ENCODE data around the gene IL17B.

Gene IL17B, protein sequence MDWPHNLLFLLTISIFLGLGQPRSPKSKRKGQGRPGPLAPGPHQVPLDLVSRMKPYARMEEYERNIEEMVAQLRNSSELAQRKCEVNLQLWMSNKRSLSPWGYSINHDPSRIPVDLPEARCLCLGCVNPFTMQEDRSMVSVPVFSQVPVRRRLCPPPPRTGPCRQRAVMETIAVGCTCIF

DNA sequence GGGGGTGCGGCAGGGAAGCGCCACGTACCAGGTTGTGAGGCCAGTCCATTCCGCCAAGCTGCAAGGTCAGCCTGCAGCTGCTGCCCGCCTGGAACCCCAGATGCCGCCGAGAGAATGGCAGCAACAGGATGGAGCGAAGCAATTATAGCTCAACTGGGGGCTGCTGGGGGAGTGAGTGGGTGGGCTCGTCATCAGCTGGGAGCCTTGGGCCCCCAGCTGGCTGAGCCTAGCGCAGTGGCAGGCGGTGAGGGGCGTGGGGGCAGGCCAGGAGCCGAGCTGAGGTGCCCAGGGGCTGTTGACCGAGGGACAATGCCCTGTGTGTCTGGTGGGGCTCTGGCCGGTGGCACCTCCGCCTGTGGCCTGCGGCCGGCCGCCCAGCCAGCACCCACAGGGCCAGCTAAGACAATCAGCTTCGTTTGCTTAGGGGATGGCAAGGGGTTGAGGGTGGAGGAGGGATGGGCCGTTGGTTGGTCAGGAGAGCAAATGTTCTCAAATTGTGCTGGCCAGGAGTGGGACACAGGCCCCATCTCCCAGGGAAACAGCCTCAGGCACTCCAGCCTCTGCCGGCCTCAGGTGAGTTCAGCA, at the start of gene IL17B:
Gene IL17B (minus strand): TSS at position 116 of the 585 bp plus-strand sequence. CDS start 67 bp downstream, at position 49.
- DNase-seq = no peak

DNA sequence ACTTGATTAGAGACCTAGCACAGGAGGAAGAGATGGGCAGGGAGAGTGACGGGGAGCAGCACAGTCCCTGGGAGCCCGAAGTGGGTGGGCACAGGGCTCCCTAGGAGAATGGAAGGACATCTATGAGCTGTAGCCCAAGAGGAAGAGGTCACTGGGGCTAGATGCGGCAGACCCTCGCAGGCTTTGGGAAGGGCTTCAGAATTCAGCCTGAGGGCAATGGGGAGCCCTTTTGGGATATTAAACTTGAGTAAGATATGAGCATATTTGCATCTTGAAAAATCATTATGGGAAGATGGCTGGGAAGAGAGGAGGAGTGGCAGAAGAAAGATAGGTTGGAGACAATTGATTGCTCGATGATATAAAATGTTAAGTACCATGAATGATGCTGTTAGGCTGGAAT, 48.9 kb upstream of the IL17B start:
- no peak for DNase-seq

DNA sequence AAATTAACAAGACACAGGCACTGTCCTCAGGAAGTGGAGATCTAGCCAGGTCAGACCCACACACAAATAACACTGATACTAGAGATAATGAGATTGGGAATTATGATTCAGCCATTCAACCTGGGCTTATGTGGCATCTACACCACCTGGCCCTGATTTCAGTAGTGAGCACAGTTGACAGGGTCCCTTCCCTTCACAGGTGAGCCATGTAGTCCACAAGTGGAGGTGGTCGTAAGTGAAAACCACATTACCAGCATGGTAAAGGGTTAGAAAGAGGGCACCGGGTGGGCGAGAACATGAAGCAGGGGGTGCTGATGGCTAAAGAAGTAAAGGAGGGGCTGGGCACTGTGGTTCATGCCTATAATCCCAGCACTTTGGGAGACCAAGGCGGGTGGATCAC, 48.3 kb upstream of the IL17B start:
- DNase-seq = no peak

DNA sequence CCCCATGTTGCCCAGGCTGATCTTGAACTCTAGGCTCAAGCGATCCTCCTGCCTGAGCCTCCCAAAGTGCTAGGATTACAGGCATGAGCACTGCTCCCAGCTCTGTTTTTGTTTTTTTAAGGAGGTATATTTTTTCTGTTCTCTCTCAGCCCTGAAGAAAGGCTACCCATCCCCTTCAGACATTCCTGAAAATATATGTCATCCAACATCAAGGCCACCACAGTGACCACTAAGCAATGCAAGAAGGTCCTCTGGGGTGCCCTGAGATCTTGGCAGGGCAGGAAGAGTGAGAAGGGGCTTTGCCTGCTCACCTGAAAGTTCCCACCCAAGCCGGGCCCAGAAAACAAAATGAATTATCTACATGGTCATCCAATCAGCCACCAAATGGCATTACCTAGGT, 47.8 kb upstream of the IL17B start:
- DNase-seq = no peak

DNA sequence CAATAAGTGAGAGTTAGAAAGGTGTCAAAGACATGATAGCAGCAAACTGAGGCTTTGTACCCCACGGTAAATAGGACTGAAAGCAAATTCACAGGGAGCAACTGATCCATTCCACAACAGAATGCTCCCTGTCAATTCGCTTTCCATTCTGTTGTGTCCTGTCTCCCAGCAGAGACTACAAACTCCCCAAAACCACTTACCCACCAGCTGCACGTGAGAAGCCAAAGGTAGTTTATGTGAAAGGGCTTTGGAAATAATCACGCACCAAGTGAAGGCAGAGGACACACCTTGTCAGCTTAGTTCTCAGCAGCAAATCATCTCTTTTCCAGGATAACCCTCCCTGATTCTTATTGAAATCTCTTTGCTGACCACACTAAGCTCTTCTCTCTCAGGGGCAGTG, 46.6 kb upstream of the IL17B start:
- DNase-seq = no peak

DNA sequence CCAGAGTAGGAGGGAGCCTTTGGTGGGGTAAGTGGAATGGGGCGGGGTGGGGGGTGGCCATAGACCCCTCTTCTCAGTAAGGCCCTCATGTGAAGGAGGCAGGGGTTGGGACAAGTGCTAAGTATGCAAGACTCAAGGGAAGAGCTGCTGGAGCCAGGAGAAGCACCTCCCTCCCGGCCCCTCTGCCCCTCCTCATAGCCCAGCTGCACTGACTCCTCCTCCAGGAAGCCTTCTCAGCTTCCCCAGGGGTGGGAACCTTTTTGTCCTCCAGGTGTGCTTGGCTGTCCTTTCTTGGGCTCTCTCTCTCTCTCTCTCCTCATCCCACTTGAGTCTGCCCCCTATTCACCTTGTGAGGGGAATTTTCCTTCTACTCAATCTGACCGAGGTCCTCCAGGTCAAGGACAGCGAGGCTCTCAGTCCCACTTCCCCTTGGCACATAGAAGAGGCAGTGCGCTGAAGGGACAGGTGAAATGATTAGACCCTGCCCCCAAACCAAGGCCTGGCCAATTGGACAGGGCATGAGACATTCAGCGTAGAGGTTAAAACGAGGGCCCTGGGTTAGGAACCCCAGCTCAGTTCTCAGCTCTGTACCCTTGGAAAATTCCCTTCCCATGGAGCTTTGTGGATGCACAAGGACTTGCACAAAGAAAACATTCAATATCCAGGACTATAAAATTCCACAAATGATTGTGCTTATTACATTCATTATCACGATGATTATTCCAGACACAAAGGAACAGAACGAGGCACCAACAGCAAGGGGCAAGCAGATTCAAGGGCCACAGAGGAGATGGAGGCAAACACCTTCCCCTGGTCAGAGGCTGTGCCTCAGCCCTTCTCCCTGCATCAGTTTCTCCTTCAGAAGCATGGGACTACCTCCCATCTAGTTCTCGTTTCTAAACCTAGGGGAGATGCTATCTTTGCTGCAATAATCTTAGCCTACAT, 45.6 kb upstream of the IL17B start:
- DNase-seq = no peak

DNA sequence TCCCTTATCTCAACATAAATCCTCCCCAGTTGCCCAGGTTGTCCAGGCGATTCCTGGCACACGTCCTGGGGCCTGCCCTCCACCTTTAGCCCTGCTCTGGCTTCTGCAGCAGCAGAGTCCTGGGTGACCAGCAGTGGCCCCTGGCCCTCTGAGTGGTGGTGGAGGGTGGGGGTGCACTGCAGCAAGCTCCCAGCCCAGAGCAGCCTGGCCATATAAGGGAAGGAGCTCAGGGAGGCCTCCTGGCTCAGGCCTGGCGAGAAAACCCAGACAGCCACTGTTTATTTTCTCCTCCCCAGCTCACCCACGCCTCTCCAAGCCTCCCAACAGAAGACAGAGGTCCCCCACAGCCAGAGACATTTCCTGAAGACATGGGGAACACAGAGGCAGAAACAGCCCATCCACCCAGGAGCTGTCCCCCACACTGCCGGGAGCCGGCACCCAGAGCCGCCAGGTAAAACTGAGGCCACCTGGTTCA, 44.7 kb upstream of the IL17B start:
- DNase-seq = no peak

DNA sequence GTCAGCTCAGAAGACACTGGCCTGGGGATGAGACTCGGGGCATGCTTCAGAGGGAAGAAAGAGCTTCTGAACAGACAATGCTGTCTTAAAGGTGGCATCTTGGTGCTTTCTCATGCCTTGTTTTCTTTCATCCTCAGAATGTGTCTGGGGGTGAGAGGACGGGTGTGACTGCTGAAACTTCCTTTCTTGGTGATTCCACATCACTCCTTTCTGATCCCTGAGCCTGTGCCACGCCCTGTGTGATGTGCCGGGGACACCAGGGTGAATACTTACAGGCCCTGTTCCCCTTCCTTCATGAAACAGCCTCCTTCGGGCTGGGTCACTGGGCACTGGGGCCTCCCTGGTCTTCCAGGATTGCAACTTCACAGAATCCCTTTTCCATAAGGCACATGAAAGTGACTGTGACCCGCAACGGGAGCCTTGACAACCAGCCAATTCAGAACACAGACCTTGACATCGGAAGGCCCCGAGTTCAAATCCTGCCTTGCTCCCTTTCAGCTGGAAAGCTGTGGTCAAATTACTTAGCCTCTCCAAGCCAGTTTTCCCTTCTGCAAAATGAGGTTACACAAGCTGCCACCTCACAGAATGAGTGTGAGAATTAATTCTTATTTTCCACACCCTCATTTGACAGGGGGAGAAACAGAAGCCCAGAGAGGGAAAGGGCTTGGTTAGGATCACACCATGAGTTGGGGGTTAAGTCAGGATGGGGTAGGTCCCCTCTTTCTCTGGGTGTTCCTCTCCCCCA, 44.1 kb upstream of the IL17B start:
- no peak for DNase-seq

DNA sequence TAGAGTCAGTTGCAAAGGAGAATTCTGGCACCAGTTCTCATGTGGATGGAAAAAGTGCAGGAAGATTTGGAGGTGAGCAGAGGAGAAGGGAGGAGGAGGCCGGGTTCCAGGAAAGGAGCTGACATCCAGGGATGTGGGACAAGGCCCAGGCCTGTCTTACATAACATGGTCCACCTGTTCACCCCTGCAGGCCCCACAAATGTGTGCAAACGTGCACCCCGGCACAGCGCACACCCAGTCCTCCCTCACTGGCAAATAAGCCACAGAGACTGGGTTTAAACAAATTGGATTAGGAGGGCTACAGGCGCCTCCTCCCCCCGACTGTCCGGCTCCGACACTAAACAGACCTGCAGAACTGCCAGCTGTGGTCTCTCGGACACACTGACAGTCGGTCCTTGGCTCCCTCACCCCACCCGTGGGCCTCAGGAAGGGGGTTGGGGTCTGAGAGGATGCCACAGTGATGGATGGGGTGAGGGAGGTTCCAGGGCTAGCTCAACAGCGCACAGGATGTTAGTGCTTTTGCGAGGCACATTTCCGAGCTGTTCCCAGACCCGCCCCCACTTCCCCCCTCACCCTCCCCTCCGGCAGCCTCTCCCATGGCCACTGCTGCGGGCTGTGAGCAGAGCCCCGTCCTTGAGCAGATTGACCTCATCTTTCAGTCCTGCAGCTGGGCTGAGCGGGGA, 43.4 kb upstream of the IL17B start:
- peak in 1 of 2 donors; percentile 11 for DNase-seq

DNA sequence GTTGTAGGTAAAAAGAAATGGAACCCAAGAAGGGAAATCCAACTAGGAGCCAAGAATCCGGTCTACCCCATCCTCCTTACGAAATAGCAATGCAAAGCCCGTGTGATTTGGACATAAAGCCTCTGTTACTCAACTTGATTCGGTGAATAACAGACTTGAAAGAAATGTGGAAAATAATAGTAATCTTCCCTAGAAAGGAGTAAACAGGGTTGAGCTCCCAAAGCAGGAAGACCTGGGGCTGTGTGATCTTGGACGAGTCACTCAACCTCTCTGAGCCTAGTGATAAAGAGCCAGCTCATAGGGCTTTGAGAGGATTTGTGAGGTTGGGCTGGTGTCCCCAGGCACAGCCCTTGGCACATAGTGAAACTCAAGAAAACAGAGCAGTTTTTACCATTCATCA, 42.7 kb upstream of the IL17B start:
- DNase-seq = no peak

DNA sequence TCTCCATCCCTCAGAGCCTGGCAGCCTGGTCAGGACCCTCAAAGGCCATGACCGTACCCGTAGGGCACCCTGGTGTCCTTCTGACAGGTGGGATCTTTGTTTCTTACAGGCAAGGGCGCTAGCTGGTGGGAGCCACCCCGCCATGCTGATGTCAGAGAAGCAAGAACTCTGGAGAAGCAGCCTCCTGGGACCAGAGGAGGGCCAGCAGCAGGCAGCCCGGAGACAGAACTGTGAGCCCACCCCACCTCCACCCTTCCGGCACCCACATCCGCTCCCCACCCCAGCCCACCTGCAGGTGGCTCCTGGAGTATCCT, 42.2 kb upstream of the IL17B start:
- DNase-seq = no peak

DNA sequence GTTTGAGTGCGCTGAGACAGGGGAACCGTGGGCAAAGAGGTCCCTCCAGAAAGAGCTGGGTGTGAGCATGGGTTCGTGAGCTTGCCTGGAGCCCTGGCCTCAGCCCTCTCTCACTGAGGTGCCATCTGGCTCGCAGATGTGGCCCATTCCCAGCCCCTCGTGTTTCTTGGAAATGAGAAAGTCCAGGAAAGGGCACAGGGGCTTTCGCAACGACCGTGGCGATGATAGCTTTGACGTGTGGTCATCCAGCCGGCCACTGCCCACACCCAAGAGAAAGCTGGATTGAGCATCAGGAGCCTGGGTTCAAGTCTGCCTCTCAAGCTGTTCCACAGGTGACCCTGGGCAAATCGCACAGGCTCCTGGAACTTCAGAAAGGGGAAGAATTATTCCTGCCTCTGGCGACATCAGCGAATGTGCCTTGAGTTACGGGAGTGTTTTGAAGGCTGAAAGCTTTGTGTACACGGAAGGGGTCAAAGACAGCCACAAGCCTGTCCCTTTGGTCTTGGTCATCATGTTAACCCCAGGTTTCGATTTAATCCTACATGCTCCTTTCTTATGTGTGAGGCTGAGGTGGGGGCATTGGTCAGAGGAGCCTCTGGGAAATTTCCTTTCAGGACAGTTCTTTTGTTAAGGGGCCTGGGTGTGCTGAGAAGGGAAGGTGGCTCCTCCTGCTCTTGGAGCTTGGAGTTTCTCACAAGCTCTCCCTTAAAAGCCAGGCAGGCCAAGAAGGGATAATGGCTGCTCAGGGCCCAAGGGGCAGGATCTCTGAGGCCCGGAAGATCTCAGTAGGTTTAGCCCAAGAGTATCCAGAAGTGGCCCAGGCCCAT, 41.7 kb upstream of the IL17B start:
- DNase-seq = no peak

DNA sequence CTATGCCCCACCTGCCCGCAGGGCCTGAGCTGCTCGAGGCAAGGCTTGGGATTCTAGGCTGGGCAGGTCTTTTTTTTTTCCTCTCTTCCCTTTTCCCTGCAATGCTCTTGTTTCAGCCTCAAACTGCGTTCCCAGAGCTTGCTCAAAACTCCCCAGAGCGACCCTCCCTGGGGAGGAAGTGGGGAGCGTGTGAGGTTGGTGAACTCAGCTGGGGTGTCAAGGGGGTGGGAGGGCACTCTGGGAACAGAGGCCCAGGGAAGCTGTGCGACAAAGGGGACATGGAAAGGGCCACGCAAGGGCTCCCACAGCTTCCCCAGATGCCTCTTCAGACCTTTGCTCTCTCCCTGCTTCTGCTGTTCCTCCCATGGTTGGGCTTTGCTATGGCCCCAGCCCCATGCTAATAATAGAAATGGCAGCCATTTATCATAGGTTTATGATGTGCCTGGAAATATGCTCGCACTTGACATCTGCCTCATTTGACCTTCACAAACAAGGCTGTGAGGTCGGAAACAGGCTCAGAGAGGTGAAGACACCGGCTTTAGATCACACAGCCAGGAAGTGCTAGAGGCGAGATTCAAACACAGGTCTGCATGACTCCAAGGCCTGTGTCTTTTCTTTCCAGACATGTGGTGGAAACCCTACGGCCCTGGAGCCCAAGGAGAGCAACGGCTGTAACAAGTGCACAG, 40.9 kb upstream of the IL17B start:
- DNase-seq = no peak

DNA sequence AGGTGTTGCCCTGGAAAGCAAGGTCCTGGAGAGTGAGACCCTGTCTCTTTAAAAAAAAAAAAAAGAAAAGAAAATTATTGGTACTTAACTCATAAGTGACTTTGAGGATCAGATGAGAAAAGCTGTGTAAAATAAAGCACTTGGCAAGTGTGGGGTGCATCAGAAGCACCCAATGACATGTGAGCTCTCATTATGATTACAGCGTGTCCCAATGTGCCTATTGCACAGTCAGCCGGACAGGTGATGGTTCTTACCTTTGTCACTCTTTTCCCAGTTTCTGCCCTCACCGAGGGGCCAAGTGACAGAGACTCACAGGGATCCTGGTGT, 40.4 kb upstream of the IL17B start:
- DNase-seq = no peak

DNA sequence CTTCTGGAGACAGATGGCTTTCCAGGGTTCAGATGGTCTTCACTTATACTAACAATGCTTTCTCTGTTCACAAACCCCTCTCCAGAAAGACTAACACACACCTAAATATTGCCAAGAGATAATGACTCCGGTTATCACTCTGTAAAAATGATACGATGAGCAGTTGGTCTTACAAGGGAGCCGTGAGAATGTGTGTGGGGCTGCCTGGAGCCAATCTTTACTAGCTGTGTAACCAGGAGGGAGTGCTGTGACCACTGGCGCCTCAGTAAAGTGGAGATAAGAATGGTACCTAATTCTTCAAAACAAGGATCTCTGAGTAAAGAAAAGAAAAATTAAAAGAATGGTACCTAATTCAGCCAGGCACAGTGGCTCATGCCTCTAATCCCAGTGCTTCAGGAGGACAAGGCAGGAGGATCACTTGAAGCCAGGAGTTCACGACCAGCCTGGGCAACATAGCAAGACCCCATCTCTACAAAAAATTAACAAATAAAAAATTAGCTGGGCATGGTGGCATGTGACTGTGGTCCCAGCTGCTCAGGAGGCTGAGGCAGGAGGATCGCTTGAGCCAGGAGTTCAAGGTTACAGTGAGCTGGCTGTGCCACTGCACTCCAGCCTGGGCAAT, 39.9 kb upstream of the IL17B start:
- DNase-seq = no peak

DNA sequence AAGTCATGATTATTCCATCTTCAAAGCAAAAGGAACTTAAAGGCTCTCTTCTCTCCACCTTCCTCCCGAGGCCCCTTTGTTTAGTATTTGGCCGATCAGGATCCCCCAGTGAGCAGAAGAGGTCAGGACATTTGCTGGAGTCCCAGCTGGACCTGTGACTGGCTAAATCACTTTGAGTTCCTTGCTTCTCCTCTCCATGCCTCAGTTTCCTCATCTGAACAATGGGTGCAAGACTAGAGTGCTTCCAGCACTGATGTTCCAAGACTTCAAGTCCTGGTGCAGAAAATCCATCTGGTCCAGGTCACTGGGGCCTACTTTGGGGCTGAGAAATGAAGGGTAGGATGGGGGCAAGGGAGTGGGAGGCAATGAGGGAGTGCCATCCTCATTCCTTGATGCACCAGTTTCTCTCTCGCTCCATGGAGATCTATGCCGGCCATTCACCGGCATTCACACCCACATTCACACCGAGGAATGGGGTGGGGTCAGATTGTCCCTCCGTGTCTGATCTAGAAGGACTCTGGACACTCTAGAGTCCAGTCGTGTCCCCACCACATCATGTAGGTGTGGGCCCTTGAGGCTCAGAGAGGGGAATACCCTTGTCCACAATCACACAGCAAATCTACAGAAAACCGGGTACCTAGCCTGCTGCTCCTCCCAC, 38.7 kb upstream of the IL17B start:
- no peak for DNase-seq

DNA sequence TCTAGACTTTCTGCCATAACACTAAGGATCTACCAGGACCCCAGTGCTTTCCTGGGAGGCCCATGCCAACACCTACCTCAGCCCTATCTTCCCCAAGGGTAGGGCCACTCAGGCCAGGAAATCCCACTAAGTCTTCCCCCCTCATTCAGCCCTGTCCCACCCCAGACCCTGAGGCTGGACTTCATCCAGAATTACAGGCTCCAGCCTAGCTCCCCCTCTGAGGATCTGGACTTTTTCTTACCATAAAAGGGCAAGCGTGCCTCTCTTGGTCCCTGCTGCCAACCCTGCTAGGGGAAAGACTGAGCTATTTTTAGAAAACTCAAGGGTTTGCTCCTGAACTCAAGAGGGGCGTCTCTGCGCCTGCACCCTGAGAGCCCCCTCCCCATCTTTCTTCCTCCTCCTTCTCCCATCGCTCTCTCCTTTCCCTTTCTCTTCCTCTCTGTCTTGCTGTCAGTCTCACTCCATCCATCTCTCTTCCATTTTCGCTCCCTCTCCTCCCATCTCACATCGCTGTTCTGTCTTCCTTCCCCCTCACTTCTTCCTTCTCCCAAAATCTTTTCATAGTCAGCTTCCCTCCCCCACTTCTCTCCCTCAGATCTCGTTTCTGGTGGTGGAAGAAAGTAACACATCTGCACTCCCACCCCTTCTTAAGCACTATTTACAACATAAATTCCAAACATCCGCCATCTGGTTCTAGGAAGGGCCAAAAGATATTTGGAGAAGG, 38.1 kb upstream of the IL17B start:
- no peak for DNase-seq

DNA sequence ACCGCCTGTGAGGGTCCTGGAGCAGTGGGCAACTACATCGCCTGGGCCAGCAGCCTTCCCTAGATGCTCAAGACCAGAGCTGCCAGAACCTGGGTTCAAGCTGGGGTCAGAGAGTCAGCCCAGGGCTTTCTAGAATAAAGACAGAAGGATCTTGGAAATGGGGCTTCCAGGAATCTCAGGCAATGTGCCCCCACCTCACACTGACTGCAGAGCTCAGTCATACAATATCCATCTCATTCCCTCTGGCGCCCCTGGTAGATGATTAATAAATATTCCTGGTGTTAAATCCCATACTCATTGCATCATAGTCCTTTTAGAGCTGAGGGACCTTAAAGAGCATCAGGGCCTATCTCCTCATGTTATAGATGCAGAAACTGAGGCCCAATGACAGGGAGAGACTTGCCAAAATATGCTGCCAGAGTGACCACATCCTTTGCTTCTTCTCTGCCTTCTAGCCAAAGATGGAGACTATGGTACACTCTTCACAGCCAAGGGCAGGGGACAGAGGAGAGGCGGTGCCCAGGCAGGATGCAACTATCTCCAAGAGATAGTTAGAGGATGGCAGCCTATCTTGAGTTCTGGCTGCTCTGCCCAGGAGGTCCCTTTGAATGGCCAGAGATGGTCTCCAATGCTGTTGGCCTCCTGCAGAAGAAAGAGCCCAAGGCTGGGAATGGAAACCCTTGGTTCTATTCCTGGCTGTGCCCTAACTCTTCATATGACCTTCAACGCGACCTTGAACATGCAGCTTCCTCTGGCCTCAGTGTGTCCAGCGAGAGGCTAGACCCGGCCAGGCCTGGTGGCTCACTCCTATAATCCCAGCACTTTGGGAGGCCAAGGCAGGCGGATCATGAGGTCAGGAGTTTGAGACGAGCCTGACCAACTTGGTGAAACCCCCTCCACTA, 36.2 kb upstream of the IL17B start:
- no peak for DNase-seq

Data from stimulated activated CD4-positive, alpha-beta T cell treated with anti-CD3 and anti-CD28 coated beads, Interleukin-2, amount 100 ng/mL, for 24 hours (primary cell).